Left hindlimb (tissue), 1 donor: ENCODE measurements around the gene CDKAL1.
"Not testable (repeated sequence)": the region's sequence is repeated elsewhere in the genome, so short reads cannot be mapped to it uniquely, and the experiment has no call there.

ENCODE experiments used
- DNase-seq: peaks from one replicate; pipeline ENCODE4 v3.0.0-alpha.2; 2018

The CDKAL1 gene

DNA sequence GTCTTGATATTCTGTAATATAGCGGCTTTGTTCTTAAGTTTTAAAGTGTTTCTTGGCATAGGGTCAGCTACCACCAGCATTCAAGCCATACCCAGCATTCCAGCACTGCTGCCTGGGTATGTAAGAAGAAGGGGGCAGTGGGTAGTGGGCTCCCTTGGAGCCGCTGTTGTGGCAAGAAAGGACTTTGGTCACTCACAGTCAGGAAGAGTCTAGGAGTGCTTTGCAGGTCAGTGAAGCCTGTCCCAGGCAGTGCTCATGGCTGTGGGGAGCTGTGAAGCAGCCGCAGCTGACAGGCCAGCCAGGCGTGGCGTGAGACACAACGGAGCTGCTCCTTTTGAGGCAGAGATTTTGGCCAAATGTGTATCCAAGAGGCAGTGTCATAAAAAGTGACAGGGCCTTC is 512.0 kb downstream of the CDKAL1 start:
- DNase-seq: no peak

DNA sequence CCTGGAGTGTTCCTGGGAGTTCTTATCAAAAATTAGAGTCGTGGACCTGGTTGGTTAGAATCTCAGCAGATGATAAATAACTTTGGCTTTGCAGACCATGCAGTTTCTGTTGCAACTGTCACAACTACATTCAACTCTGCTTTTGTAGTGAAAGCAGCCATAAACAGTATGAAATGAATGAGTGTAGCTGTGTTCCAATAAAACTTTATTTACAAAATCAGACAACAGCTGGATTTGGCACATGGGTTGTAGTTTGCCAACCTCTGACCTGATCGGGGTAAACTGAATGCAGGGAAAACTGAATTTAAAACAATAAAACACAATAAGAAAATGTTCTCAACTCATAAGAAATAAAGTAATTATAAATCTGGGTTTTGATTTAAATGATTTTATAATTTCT is 513.8 kb downstream of the CDKAL1 start:
- no peak for DNase-seq

GRCh38 chr6:21049148-21049547 is 514.9 kb downstream of the CDKAL1 start:
- DNase-seq: no peak

DNA sequence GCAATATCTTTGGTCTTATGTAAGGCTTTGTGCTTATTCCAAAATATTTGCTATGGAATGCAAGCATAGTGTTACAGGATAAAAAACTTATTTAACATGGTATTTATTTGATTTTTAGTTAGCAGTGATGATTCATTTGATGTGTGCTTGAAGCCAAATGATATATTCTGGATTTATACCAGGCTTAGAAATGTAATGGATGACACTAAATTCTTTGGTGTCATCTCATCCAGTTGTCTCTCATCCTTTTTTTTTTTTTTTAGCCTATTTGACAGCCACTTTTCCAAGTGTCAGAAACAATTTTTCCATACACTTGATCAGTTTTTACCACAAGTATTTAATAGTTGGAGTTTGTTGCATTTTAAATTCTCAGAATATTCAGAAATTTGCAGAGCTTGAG is 515.3 kb downstream of the CDKAL1 start:
- DNase-seq: no peak

- DNase-seq: no peak
These were observed 516.7 kb downstream of the CDKAL1 start for GRCh38 chr6:21050935-21051334.

GRCh38 chr6:21051777-21052176 is 517.5 kb downstream of the CDKAL1 start:
- no peak for DNase-seq

DNA sequence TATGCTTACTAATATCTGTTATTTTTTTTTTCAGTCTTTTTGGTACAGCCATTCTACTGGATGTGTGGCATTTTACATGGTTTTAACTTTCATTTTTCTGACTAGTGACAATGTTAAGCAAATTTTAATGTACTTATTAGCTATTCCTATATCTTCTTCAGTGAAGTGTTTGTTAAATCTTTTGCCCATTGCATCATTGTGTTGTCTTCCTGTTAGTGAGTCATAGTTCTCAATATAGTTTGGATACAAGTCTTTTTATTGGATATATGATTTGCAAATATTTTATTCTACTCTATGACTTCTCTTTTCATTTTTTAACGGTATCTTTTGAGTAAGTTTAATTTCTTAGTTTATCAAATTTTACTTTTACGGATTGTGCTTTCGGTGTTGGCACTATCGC is 519.4 kb downstream of the CDKAL1 start:
- no peak for DNase-seq

DNA sequence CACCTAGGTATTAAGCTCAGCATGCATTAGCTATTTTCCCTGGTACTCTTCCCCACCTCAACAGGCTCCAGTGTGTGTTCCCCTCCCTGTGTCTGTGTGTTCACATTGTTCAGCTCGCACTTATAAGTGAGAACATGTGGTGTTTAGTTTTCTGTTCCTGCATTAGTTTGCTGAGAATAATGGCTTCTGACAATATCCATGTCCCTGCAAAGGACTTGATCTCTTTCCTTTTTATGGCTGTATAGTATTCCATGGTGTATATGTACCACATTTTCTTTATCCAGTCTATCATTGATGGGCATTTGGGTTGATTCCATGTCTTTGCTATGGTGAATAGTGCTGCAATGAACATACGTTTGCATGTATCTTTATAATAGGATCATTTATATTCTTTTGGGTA is 521.2 kb downstream of the CDKAL1 start:
- not testable (repeated sequence) for DNase-seq

GRCh38 chr6:21061892-21062291 is 527.6 kb downstream of the CDKAL1 start:
- DNase-seq: no peak

DNA sequence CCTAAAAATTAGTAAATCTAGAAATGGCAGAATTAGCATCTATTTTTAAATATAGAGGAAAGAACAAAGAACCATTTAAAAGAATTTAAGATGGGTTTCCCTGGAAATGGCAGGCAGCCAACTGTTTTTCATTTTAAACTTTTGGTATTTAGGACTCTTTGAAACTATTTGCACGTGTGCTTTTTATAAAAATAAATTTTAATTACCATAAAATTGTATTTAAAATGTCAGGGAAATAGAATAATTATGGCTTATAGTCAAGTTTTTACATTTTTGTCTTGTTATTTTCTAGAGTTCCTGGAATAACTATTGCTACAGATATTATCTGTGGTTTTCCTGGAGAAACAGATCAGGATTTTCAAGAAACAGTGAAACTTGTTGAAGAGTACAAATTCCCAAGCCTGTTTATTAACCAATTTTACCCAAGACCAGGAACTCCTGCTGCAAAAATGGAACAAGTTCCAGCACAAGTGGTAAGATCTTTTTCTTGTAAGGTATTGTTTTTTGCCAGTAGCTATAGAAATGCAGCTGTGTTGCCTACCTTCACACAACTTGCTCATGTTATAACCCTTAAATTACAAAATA is 530.6 kb downstream of the CDKAL1 start:
- DNase-seq: no peak

DNA sequence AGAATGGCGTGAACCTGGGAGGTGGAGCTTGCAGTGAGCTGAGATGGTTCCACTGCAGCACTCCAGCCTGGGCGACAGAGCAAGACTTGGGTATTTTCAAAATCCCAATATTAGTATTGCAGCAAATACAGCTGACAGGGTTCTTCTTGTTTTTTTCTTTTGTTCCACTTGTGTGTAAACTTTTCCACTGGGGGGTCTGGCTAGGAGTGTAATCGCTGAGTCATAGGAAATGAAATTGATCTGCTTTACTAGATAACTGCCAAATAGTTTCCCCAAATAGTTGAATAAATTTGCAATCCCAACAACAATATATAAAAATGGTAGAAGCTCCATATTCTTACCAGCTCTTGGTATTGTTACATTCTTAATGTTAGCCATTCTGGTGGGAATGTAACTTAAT is 533.3 kb downstream of the CDKAL1 start:
- no peak for DNase-seq

DNA sequence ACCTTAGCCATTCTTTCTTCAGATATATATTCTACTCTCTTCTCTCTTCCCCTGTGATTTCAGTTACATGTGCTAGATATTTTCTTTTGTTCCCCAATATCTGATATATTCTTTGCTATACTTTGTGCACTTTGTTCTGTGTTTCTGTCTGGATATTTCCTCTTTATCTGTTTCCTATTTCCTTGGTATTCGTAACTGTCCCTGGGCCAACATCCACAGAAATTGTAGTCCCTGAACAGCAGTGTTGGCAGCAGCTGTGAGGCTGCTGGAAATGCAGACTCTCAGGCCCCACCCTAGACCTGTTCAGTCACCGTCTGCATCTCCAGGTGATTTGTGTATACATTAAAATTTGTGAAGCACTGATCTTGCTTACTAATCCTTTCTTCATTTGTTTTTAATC is 536.4 kb downstream of the CDKAL1 start:
- DNase-seq: no peak

GRCh38 chr6:21071780-21072468 is 537.7 kb downstream of the CDKAL1 start:
- no peak for DNase-seq

DNA sequence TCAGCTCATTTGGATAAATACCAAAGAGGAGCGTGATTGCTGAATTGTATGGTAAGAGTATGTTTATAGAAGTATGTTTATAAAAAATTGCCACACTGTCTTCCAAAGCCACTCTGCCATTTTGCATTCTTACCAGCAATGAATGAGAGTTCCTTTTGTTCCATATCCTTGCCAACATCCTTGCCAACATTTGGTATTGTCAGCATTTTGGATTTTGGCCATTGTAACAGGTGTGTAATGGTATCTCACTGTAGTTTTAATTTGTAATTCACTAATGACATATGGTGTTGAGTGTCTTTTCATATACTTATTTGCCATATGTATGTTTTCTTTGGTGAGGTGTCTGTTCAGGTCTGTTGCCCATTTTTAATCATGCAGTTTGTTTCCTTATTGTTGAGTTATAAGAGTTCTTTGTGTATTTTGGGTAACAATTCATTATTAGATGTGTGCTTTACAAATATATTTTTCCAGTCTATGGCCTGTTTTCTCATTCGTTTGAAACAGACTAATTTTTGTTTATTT is 539.1 kb downstream of the CDKAL1 start:
- DNase-seq: no peak

DNA sequence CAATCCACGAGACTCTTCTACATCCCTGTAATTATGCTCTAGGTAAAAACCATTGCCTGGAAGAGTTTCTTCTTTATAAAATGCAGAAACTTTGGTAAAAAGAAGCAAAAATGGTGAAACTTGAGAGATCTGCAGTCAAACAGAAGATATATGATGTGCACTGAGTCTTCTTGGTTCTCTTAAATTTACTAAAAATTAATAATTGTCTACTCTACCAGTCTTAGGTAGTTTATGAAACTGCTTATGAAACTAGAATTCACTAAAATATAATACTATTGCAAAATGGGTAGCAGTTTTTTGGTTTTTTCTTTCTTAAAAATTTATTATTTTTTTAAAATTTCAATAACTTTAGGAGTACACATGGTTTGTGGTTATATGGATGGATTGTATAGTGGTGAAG is 540.2 kb downstream of the CDKAL1 start:
- DNase-seq: no peak

DNA sequence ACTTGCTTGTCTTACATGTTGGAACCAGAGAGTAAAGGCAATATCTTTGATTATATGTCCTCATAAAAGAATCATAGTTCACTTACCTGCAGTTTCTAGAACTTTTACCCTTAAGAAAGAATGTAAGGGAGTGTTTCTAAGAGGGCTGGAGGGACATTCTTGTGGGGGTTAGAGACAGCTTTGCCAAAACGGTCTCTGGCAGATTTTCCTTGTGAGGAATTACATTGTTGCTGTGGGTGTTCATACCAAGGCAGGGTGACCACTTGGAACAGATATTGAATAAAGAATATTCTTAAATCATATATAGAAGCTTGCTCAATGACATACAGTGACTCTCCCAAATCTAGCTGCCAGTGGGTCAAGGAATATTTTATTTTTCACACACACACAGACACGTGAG is 541.7 kb downstream of the CDKAL1 start:
- no peak for DNase-seq

DNA sequence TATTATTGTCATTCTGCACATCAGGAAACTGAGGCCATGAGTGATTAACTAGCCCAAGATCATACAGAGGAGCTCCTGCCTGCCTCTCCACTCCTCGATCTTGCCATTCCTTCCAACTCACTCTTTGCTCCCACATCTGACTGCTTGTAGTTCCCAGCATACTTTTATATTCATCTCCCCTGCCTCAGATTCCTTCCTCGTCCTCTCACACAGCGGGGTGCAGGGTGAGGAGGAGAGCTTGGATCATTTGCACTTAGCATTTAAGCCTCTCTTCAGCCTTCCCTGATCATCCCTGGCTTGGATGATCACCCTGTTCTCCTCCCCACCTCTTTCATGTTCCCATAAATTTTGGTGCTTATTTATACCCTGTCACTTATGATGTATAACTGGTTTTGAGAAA is 544.2 kb downstream of the CDKAL1 start:
- DNase-seq: no peak

DNA sequence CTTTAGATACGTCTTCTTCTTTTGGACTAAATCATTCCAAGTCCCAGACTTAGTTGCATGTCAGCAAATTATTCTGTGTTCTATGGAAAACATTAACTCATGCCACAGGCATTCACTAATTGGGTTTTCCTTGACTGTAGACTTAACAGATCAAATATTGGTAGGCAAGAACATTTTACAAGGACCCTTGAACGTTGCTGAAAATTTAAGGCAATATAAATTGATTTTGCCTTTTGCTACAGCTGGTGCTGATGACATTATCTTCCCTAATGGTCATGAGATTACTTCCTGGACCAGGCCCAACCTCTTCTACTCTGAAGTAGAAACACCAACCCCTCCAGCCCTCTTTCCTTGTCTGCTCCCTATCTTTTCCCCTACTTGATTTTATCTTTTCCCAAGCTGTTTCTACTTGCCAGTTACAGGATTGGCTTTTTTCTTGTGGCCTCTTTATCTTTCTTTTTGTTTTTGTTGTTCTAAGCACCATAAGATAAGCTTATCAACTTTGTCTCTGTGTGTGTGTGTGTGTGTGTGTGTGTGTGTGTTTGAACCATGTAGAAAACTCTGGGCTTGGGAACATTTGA is 545.3 kb downstream of the CDKAL1 start:
- DNase-seq: no peak

DNA sequence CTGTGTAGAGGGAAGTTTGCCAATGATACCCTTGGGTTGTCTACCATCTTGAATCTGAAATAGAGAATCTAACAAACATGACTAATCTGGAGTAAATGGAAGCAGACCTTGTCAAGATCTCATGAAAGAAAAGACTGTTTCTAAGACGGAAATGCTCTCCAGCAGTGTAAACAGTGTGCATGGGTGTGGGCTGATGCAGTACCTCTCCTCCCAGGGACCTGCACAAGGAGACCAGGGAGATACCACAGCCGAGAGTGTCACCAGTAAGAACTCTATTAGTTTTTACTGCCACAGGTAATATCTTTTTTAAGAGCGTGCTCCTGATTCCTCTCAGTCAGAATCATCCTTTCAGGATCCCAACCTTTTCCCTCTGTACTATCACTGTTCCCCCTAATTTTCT is 546.0 kb downstream of the CDKAL1 start:
- no peak for DNase-seq

- DNase-seq: no peak
These were observed 547.8 kb downstream of the CDKAL1 start for GRCh38 chr6:21082091-21082490.

DNA sequence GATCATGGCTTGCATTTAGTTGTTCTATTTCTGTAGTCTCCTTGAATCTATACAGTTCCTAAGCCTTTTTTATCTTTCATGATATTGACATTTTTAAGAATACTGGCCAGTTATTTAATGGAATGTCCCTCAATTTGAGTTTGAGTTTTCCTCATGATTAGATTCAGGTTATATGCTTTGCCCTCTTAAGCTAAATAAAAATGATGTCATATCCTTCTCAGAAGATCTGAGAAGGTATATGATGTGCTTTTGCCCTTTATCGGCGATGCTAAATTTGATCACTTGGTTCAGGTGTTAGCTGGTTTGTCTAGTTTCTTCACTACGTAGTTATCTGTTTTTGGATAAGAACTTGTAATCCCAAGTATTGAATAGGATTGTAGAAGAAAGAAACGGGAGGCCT is 549.5 kb downstream of the CDKAL1 start:
- DNase-seq: no peak

DNA sequence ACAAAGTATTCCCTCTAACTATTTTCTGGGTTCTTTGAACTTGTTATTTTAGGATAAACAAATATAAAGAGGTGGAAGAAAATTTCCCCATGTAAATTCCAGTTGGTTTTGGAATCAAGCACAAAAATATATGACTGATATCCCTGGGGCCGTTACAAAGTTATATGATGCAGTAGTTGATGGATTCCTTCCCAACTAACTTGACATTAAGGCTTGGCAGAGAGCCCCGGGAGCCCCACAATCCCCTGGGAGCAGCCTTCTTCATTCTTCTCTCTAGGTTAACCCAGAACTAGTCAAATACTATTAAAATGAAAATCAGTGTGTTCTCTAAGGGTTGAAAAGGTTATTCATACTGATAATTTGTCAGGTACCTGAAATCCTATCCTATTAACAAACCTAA is 550.4 kb downstream of the CDKAL1 start:
- no peak for DNase-seq

DNA sequence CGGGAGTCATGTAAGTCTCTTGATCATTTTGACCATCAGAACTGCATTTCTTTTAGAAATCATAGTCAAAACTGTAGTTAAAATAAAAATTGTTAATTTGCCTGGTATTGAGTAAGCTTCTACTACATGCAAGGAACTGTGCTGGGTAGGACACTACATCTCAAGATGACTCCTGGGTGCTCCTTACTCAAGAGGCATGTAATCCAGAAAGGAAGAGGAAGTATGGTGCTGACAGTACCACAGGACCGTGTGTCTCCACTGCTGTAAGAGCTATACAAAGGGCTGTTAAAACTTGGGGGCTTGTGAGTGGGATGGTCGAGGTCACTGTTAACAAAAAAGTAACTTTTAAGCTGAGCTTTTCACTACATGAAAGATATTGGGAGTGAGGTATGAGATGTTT is 551.0 kb downstream of the CDKAL1 start:
- DNase-seq: no peak

GRCh38 chr6:21085643-21086042 is 551.4 kb downstream of the CDKAL1 start:
- no peak for DNase-seq

DNA sequence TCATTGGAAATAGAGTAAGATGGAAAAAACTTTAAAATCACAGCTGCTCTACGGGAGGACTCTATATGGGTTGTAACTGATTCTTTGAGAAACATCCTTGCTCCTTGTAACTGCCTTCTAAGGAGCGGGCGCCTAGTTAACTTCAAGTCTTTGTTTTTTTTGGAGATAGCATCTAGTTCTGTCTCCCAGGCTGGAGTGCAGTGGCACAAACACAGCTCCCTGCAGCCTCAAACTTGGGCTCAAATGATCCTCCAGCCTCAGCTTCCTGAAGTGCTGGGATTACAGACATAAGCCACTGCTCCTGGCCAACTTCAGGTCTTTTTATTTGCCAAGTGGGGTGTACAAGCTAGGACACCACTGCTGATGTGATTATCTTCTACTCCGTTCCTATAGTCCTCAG is 552.9 kb downstream of the CDKAL1 start:
- DNase-seq: no peak
